Dedifferentiated amniotic fluid mesenchymal stem cell (primary cell): Measurements from ENCODE around the gene NDUFS7.

Source experiments
- DNase-seq: peaks from one replicate; pipeline ENCODE4 v3.0.0-alpha.2; 2016; ENCODE audit errors: extremely low spot score

Gene NDUFS7

DNA sequence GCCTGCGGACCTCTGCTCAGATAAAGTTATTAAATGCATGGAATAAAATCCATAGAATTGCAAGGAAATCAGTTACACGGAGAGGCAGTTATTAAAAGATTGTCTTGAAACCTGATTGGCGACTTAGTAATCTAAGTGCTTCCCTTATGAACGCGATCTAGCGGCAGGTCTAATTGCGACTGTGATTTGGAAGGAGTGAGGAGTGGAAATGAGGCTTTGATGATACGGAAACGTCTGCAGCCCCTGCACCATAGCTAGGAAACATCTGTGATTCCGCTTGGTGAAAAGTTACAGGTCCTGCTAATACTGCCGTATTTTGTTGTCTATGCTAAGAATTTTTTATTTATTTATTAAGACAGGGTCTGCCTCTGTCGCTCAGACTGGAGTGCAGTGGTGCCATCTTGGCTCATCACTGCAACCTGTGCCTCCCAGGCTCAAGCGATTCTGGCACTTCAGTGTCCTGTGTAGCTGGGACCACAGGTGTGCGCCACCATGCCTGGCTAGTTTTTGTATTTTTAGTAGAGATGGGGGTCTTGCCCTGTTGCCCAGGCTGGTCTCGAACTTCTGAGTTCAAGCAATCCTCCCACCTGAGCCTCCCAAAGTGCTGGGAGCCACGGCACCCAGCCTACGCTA, 887 bp downstream of the NDUFS7 start:
- DNase-seq: no peak

DNA sequence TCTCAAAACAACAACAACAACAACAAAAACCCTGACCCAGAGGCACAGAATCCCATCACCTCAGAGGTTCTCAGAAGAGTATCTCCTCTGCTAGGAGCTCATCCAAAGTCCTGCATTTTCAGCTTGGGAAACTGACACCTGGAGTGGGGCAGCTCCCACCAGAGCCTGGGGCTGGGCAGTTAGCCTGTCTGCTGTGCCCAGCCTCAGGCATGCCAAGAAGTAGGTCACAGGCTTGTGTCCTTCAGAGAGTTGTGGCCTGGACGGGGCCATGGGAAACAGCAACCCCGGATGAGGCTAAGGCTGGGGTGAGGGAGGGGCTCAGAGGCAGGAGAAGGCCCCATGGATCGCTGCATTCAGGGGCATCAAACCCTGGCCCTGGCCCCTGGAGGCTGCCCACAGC, 2.1 kb downstream of the NDUFS7 start:
- no peak for DNase-seq

DNA sequence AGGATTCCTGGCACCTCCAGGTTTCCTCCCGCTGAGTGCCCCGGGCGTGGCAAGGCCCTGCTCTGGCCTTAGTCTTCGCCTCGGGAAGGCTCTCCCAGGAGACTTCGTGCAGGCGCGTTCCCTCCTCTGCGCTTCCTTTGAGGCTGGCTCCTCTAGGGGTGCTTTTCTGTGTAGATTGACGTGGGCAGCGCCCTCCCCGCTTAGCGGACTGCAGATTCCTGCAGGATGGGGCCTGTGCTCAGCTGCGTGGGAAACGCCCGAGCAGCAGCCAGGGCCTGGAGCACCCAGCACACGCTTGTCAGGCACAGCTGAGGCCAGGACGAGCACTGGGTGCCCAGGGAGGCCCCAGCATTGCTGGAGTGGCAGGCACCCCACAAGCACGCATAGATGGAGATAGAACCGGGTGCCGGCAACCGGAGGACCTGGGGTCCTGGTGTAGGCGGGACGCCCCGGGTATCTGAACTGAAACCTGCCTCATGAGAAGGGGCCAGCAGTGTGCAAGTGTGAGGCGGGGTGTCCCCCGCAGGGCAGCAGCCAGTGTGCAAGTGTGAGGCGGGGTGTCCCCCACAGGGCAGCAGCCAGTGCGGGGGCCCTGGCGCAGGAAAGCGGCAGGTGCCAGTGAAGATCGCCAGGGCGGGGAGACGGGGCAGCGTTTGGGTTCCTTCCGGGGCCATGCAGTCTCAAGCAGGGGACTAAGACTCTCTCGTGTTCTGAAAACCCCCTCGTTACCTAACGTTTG, 3.4 kb downstream of the NDUFS7 start:
- DNase-seq: no peak

DNA sequence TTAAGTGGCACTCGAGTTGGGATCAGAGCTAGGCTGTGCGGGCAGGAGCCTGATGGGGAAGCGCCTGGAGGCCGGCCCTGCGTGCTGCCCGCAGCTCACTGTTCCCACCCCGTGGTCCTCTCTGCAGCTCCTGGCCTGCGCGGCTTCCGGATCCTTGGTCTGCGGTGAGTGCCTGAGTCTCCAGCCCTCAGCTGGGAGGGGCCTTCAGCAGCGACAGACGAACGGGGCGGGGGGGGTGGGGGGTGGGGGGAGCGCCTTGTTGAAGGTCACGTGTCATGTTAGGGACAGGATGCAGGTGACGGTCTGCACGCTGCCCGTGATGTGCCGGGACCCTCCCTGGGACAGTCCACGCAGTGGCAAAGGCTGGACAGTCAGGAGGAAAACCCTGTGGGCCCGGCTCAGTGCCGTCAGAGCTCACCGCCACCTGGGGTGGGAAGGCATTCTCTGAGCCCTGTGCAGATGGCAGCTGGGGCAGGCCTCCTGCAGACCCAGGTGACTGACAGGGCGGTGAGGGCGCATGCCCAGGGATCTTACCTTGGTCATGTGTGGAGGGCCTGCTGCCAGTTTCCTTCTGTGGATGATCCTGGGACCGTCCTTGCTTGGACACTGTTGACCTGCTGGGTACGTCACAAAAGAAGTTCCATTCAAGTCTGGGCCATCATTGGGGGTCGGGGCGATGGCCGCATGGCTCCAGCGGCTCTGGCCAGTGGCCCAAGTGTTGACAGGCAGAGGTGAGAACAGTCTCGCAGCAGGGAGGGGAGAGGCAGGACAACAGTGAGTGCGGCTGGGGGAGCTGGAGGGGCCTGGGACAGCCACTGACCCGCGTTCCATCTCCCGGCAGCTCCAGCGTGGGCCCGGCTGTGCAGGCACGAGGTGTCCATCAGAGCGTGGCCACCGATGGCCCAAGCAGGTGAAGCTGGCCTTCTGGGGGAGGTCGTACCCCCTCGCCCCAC, 4.3 kb downstream of the NDUFS7 start:
- DNase-seq: no peak

DNA sequence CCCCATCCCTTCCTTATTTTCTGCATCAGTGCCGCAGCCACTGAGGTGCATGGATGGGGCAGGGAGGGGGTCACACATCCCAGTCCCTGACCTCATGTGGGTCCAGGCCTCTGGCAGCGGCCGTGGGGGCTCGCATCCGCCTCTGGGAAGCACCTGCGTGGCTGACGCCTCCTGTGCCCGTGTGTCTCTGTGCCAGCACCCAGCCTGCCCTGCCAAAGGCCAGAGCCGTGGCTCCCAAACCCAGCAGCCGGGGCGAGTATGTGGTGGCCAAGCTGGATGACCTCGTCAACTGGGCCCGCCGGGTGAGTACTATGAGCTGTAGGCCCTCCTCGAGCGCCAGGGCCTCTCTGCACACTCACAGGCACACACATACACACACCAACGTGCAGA, 4.9 kb downstream of the NDUFS7 start:
- no peak for DNase-seq

DNA sequence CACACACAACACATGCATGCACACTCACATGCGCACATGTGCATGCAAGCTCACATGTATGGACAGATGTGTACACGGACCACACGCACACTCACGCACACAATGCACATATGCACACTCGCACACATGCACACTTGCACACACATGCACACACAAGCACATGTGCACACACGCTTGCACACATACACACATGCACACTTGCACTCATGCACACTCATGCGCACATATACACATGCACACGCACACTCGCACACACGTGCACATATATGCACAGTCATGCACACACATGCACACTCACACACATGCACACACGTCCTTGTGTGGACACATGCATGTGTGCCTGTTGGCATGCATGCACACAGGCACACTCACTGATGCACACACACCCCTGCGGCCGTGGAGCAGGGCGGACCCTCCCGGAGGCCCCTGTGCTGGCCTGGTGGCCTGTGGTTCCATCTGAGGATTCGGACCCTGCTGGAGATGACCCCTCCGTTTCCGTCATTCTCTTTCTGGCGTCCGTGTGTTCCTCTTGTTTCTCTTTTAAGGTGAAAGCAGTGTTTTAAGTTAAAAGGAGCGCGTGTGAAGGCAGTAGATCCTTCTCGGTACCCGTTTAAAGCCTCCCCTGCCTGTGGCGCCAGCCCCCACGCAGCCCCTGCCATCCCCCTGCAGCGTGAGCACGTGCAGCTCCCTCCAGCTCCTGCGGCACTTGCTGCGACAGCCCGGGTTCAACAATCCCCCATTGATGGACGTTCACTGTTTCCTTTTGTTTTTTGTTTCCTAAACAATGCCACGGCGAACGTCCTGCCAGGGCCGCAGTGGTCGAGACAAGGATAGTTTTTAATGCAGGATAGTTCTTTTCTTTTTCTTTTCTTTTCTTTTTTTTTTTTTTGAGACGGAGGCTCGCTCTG, 5.6 kb downstream of the NDUFS7 start:
- DNase-seq: no peak

DNA sequence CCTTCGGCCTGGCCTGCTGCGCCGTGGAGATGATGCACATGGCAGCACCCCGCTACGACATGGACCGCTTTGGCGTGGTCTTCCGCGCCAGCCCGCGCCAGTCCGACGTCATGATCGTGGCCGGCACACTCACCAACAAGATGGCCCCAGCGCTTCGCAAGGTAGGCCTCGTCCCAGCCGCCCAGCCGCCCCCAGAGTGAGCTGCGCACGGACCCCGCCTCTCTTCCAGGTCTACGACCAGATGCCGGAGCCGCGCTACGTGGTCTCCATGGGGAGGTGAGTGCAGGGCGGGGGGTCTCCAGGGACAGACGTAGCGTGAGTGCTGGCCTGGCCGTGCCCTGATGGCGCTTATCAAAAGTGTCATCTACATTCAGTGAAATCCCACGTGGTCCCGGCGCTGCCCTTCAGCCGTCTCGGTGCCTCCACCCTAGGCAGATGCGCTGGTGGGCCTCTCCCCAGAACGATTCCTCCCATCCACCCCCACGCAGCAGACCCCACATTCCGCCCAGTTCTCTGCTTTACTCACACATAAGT, 7.2 kb downstream of the NDUFS7 start:
- no peak for DNase-seq

DNA sequence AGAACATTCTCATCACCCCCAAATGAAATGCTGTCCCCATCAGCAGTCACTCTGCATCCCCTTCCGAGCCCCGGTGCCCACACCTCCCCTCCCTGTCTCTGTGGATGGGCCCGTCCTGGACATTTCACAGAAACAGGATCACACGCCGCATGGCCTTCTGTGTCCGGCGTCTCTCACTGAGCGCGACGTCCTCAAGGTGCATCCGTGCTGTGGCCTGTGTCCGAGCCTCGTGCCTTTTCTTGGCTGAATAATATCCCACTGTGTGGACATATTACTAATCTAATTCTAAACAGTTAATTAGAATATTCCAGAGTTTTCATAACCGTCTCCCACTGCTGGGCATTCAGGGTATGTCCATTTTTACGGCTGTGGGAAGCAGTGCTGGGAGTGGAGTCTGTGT, 8.7 kb downstream of the NDUFS7 start:
- DNase-seq: no peak

DNA sequence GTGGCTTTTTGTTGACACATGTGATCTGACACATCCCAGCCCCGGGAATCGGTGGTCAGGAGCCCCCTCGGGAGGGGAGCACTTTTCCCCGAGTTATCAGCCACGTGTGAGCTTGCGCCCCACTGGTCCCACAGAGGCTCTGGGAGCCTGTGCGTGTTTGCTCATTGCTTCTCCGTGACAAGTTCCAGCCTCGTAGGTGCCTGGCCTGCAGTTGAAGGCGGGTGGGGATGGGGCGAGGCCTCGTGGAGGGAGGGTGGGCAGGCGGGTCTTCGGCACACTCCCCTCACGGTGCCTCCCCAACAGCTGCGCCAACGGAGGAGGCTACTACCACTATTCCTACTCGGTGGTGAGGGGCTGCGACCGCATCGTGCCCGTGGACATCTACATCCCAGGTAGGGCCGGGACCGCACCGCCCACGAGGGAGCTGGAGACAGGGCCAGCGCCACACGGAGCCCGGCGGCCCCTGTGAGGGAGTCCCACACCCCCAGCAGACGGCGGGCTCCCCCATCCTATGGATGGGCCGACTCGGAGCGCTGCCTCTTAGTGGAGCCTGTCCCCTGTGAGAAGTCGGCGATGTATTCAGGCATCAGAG, 9.3 kb downstream of the NDUFS7 start:
- no peak for DNase-seq

DNA sequence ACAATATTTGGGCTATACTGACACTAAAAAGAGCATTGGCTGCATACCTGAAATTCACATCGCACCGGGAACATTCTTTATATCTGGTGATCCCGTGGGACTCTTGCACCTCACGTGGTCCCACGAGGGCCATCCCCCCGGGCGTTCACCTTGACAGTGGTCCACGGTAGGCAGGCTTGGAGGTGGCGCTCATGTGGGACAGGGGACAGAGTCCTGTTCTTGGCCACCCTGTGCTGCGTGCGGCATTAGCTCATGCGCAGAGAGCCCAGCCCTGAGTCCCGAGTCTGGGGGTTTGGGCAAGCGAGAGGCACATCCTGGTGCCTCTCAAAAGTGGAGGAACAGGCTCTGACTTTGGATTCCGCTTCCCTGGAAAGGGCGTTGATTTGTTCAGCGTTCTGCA, 10.1 kb downstream of the NDUFS7 start:
- DNase-seq: no peak

DNA sequence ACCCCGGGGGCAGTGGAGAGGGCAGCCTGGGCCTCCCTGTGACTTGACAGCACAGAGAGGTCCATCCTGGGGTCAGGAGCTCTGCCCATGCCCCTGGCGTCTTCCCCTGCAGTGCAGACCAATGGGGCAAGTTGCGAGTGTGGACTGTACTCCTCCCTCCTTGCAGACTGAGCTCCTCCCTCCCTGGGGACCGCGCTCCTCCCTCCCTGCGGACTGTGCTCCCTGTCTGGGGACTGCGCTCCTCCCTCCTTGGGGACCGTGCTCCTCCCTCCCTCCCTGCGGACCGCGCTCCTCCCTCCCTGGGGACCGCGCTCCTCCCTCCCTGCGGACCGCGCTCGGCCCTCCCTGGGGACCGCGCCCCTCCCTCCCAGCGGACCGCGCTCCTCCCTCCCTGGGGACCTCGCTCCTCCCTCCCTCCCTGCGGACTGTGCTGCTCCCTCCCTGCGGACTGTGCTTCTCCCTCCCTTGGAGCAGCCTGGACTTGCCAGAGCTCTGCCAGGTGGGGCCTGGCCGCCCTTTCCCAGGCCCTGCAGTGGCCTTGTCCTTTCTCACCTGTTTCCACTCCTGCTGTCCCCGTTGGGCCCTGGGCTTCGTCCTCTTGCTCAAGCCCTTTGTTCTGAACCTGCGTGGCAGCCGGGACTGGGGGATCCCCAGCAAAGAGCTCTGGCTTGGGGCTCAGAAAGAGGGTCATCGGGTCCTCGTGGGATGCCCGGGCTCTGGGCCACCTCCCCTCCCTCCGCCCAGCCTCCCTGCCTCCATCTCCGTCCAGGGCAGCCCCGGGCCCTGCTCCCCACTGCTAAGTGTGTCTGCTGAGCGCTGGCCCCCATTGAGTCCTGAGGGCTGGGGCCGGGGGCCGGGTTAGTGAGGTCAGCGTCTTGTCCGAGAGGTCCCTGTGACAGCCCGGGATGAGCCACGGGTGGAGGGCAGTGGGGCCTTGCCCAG, 10.8 kb downstream of the NDUFS7 start:
- no peak for DNase-seq

DNA sequence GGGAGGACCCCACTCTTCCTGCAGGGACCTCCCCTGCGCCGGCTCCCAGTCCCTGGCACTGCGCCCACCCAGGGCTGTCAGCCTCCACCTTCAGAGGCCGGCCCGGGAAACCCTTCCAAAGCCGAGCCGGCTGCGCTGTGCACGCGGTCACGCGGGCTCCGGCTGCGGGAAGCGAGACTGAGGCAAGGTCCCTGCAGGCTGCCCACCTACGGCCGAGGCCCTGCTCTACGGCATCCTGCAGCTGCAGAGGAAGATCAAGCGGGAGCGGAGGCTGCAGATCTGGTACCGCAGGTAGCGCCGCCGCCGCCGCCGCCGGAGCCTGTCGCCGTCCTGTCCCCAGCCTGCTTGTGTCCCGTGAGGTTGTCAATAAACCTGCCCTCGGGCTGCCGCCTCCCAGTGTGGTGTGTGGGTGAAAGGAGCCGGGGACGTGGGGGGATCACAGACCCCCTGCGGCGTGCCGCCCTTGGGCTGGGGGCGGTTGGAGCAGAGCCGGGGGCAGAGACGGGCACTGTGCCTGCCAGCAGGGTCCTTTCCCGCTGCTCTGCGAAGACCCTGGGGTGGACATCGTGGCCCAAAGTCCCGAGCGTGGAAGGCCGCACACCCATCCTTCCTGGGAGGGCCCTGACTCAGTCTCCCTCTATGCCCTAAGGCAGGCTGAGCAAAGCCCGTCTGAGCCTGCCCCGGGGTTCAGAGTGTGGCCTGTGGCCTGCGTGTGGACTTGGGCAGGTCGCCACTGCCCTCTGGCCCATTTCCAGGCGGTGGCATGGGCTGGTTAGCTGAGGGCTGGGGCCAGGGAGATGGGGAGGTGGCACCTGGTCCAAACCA, 11.7 kb downstream of the NDUFS7 start:
- DNase-seq: no peak

DNA sequence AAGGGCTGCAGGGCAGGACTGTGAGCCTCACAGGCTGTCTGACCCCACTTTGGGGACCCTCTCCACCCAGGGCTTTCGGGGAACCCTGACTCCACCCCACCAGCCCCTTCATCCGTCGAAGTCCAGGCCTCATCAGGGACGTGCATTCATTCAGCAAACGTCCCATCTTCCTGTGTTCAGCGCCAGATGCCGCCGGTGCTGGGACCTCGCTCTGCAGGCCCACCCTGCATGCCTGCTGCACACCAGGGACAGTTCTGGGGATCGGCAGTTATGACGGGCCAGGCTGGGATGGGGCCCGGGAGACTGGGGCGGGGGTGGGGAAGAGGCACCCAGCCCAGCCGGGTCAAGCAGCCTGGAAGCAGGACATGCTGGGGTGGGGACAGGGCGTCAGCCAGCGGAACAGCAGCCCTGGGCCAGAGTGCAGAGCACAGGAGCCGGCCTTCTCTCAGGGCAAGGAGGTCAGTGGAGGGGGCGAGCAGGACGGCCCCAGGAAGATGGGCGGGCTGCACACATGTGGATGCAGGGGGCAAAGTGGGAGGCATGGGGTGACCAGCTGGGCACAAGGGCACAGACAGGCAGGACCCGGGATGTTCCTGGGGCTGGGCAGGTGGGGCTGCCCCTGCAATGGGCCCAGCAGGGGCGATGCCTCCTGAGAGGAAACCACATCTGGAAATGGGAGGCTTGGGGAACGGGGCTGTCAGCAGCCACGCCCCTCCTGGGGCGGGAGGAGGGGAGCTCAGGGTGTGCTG, 12.5 kb downstream of the NDUFS7 start:
- no peak for DNase-seq

DNA sequence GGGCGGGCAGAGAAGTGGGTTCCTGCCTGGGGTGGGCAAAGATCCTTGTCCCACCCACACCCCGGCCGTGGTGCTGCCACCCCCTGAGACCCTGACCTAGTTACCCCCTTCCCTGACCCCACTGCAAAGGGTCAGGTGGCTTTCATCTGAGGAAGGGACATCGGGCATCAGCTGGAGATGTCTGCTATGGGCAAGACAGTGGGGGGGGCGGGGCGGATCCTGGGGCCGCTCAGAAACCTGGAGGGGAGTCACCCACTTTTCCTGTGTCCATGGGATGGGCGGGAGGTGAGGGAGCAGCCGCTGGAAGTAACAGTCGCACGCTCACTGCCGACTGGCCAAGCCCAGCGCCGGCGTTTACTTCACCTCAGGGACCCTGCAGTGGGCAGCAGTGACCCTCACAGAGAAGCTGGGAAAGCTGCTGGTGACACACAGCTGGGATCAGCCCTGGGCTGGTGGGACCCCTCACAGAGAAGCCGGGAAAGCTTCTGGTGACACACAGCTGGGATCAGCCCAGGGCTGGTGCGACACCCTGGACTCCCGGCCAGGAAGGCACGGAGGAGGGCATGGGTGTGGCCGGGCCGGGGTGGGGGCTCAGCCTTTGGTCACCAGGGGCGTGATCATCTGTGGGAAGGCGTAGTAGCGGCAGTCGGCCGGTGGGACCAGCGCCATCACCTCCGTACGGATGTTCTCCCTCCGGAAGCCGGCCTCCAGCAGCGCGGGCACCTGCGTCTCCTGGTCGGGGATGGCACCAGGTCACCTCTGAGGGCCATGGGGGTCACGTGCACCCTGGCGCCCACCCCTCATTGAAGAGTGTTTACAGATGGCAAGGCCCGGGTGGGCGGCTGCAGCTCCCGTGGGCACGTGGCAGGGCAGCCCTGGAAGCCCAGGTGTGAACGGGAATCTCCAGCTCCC, 13.3 kb downstream of the NDUFS7 start:
- DNase-seq: no peak

DNA sequence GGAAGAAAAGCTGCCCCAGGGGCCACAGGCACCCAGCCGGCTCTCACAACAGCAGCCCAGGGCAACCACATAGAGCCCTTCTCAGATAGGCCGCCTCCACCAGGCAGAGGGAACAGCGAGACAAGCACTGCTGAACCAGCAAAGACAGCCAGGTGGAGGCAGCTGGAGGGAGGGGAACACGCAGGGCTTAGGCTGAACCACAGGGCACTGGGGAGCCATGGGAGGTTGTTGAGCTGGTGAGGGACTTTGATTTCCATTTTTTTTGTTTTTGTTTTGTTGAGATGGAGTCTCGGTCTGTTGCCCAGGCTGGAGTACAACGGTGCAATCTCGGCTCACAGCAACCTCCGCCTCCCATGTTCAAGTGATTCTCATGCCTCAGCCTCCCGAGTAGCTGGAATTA, 14.1 kb downstream of the NDUFS7 start:
- DNase-seq: no peak

DNA sequence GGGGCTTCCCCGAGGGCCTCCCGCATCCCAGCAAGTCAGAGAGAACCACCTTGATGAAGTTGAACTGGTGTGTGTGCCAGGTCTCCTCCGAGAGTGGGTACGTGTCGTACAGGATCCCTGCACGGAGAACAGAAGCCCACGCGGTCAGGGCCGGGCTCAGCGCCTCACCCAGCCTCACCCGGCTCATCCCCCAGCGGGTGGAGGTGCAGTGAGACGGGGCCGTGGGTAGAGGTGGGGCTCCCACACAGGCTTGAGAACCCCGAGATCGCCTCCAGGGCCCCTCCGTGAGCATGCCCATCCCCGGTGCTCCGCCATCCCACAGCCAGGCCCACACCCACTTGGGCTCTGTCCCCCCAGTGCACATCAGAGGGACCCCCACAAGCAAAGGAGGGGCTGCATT, 15.4 kb downstream of the NDUFS7 start:
- DNase-seq: no peak

DNA sequence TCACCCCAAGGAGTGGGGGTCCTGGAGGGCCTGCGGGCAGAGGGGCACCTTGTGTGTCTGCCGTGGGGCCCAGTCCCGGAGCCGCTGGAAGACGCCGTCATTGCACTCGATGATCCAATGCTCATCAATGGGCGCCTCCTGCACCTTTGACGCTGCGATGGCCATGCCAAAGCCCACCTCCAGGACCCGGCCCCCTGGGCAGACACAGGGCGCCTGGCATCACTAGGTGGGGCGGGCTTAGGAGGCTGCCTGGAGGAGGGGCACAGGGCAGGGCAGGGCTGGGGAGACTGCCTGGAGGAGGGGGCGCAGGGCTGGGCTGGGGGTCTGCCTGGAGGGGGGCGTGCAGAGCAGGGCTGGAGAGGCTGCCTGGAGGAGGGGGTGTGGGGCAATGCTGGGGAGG, 16.0 kb downstream of the NDUFS7 start:
- no peak for DNase-seq
